Measurements from ENCODE around the gene KLHL5. TPM values are rescaled to one million over a fixed set of nuclear protein-coding genes. Genes with fewer than 3 reads are reported as not detected.

The KLHL5 gene
- total RNA-seq, 3 donors from 2014 or later (not counting 1 experiment from before 2014, with no cell fraction given) = 12.6 to 14.2 (median 13.7) TPM

GRCh38 chr4:39169426-39169825 is 107.4 kb downstream of the KLHL5 start:
- ATAC-seq (no peak), DNase-seq (peak in 1 of 2 donors; percentile 6)
- H3K4me1 ChIP-seq (ENCODE audit: control insufficient read depth, insufficient read depth, low read length) = no peaks in the 10 kb centered on the region
- H3K4me3 Mint-ChIP-seq = no peak overlapping the region
- H3K36me3 Mint-ChIP-seq = no peaks in the 10 kb centered on the region
- H3K27ac Mint-ChIP-seq = no peak overlapping the region
- no peak overlapping the region for H3K4me3 ChIP-seq (ENCODE audit: low read length)
- no peak overlapping the region for H3K27ac ChIP-seq (ENCODE audit: low read length)
- H3K4me1 Mint-ChIP-seq = no peaks in the 10 kb centered on the region
- H3K27me3 ChIP-seq (ENCODE audit: control insufficient read depth, insufficient read depth, low read length) = no peaks in the 10 kb centered on the region
- WGBS (ENCODE audit: insufficient coverage) = 46% methylated on average over 3 of the region's 3 CpGs
- no peaks in the 10 kb centered on the region for H3K36me3 ChIP-seq (ENCODE audit: control insufficient read depth, insufficient read depth, low read length)
- peaks cover 19 to 53% of the 10 kb centered on the region in 2 donors for H3K27me3 Mint-ChIP-seq (ENCODE audit: low read depth in 2 of 2)
- TF ChIP-seq CTCF (IDR thresholded peaks at IDR 0.05) = no peak
- intact Hi-C loops (cut with micrococcal nuclease) = no loop called here
- no peaks in the 10 kb centered on the region for H3K9me3 ChIP-seq (ENCODE audit: control insufficient read depth, insufficient read depth, low read length)
- H3K9me3 Mint-ChIP-seq = peaks cover 4% of the 10 kb centered on the region in 2 donors

GRCh38 chr4:39170301-39170700 is 108.3 kb downstream of the KLHL5 start:
- WGBS (ENCODE audit: insufficient coverage) = 97% methylated on average over 10 of the region's 12 CpGs
- no peak for DNase-seq
- Mint-ChIP-seq H3K27me3 (ENCODE audit: low read depth in 2 of 2) (peaks cover 26 to 60% of the 10 kb centered on the region in 2 donors), H3K9me3 (peaks cover 4% of the 10 kb centered on the region in 2 donors), H3K4me3 (no peak overlapping the region), H3K4me1 (no peaks in the 10 kb centered on the region), H3K27ac (no peak overlapping the region), H3K36me3 (no peaks in the 10 kb centered on the region)
- TF ChIP-seq CTCF (IDR thresholded peaks at IDR 0.05) = no peak
- H3K36me3 ChIP-seq (ENCODE audit: control insufficient read depth, insufficient read depth, low read length) = no peaks in the 10 kb centered on the region
- H3K4me1 ChIP-seq (ENCODE audit: control insufficient read depth, insufficient read depth, low read length) = no peaks in the 10 kb centered on the region
- H3K9me3 ChIP-seq (ENCODE audit: control insufficient read depth, insufficient read depth, low read length) = no peaks in the 10 kb centered on the region
- ATAC-seq = no peak
- H3K4me3 ChIP-seq (ENCODE audit: low read length) = no peak overlapping the region
- intact Hi-C loops (cut with micrococcal nuclease) = no loop called here
- H3K27ac ChIP-seq (ENCODE audit: low read length) = no peak overlapping the region
- H3K27me3 ChIP-seq (ENCODE audit: control insufficient read depth, insufficient read depth, low read length) = no peaks in the 10 kb centered on the region

Other genes starting within 250 kb of the KLHL5 start
- 1 to 10 TPM; 6.3 to 9.8 (median 6.8) TPM for gene TLR6, start 205.4 kb upstream of the KLHL5 start, total RNA-seq
- under 1 TPM in 2 of 3 donors, not detected in 1; 0.31 to 0.70 TPM for gene FAM114A1, start 194.4 kb upstream of the KLHL5 start, total RNA-seq
- gene TMEM156, start 29.8 kb upstream of the KLHL5 start, total RNA-seq = 10 to 100 TPM; 13.8 to 22.3 (median 16.8) TPM
- gene WDR19, start 120.3 kb downstream of the KLHL5 start, total RNA-seq = 10 to 100 TPM; 12.0 to 19.0 (median 13.8) TPM